ENCODE results near the gene PXDC1.

The PXDC1 gene

GRCh38 chr6:3737149-3737830 is 14.2 kb downstream of the PXDC1 start:
- TF ChIP-seq JUND (IDR thresholded peaks at IDR 0.05; ENCODE audit: low read depth) = no peak
- in situ Hi-C loops (cut with HindIII; ENCODE audit: low pct_unique_long_range_greater_than_20kb, low sequenced_read_pairs) = no loop called here
- no peak for DNase-seq (ENCODE audit: low read depth in 1 of 2, low spot score in 1 of 2)

DNA sequence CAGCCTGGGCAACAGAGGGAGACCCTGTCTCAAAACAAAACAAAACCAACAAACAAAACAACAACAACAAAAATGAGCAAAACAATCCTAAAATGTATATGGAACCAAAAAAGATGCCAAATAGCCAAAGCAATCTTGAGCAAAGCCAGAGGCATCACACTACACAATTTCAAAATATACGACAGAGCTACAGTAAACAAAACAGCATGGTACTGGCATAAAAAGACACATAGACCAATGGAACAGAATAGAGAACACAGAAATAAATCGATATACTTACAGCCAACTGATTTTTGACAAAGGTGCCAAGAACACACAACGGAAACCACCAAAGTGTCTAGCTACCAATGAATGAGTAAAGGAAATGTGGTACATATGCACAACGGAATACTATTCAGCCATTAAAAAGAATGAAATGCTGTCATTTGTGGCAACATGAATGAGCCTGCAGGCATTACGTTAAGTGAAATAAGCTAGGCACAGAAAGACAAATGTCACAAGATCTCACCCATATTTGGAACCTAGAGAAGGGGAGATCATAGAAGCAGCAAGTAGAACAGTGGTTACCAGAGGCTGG is 16.4 kb downstream of the PXDC1 start:
- in situ Hi-C loops (cut with HindIII; ENCODE audit: low pct_unique_long_range_greater_than_20kb, low sequenced_read_pairs) = no loop called here
- no peak for DNase-seq (ENCODE audit: low read depth in 1 of 2, low spot score in 1 of 2)
- TF ChIP-seq JUND (IDR thresholded peaks at IDR 0.05; ENCODE audit: low read depth) = no peak

DNA sequence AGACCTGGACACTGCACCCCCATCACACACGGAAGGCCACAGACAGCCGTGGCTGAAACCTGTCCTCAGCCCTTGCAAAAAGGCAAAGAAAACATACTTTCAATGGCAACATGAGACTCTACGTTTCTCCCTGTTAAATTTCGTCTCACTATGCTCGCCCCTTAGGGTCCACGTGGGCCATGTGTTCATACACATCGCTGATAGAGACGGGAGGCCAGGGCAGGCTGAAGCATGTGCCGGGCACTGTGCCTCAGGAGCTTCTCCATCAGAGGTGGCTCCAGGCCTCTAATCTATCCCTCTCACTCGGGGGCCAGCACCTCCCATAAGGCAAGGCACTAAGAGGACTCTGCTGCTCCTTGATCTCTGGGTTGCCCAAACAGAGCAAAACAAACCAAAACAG is 17.5 kb downstream of the PXDC1 start:
- TF ChIP-seq JUND (IDR thresholded peaks at IDR 0.05; ENCODE audit: low read depth) = no peak
- in situ Hi-C loops (cut with HindIII; ENCODE audit: low pct_unique_long_range_greater_than_20kb, low sequenced_read_pairs) = no loop called here
- DNase-seq (ENCODE audit: low read depth in 1 of 2, low spot score in 1 of 2) = no peak

DNA sequence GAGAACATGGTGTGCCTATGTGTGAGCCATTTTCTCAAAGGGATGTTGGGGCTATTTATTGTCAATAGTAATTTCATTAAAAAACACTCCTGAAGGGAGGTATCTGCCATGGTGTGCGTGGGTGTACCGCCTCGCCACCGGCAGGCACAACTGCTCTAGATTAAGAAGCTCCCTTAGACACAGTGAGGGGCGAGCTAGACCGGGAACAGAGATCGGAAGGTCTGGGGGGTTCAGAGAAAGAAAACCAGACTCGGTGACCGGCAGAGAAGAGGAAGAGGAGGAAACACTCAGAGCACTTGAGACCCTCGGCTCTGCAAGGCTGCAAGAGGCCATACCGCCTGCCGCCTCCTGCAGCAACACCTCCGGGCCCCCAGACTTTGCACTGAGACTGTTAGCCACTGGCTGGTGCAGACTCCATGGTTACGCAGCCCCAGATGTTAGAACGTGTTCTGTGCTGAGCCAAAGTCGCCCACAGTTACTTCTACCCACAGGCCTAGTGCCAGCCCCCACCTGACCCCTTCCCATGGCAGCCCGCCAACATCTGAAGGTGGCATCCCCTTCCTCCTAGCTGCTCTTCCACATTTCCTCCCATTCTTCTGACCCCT is 18.1 kb downstream of the PXDC1 start:
- no peak for TF ChIP-seq JUND (IDR thresholded peaks at IDR 0.05; ENCODE audit: low read depth)
- no peak for DNase-seq (ENCODE audit: low read depth in 1 of 2, low spot score in 1 of 2)
- in situ Hi-C loops (cut with HindIII; ENCODE audit: low pct_unique_long_range_greater_than_20kb, low sequenced_read_pairs) = no loop called here

- in situ Hi-C loops (cut with HindIII; ENCODE audit: low pct_unique_long_range_greater_than_20kb, low sequenced_read_pairs) = no loop called here
- no peak for TF ChIP-seq JUND (IDR thresholded peaks at IDR 0.05; ENCODE audit: low read depth)
- DNase-seq (ENCODE audit: low read depth in 1 of 2, low spot score in 1 of 2) = peak; percentile 53 to 86
Observed at GRCh38 chr6:3732345-3733141, 19.0 kb downstream of the PXDC1 start.

- DNase-seq (ENCODE audit: low read depth in 1 of 2, low spot score in 1 of 2) = peak in 1 of 2 experiments; percentile 52
Observed at GRCh38 chr6:3731700-3732099, 19.8 kb downstream of the PXDC1 start.

DNA sequence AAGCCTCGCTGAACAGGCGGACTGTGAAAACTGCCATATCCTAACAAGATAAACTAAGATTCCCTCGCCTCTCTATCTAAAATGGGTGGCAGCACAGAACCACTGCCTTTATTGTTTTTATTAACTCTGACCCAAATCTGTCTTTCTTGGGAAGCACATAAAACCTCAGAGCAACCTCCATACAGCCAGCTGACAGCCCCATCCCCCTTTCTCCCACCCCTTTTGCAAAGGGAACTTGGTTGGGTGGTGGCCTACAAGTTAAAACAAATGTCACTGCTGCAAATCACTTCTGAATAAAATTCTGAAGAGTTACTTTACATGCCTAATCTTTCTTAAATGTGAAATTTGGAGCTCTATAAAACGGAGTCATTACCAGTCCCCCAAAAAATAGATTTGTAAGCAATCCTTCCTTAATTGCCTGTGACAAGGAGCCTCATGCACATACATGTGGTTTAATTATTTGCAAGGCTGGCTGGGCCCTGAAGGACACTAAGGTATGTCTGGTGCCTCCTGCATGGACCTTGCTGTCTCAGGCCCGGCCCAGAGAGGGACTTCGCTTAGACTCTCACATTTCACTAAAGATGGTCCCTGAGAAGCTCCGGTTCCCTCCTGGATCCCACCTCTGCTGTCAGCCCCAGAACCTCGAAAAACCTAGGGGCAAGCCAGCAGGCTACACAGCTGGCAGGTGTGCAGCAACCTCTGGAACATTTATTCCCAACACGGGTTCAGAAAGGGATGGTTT is 21.7 kb downstream of the PXDC1 start:
- in situ Hi-C loops (cut with HindIII; ENCODE audit: low pct_unique_long_range_greater_than_20kb, low sequenced_read_pairs) = no loop called here
- TF ChIP-seq JUND (IDR thresholded peaks at IDR 0.05; ENCODE audit: low read depth) = no peak

More at GRCh38 chr6:3731700-3732099, 19.8 kb downstream of the PXDC1 start:
- TF ChIP-seq JUND (IDR thresholded peaks at IDR 0.05; ENCODE audit: low read depth) = no peak
- in situ Hi-C loops (cut with HindIII; ENCODE audit: low pct_unique_long_range_greater_than_20kb, low sequenced_read_pairs) = no loop called here

GRCh38 chr6:3727593-3728108 is 23.9 kb downstream of the PXDC1 start:
- no peak for TF ChIP-seq JUND (IDR thresholded peaks at IDR 0.05; ENCODE audit: low read depth)
- in situ Hi-C loops (cut with HindIII; ENCODE audit: low pct_unique_long_range_greater_than_20kb, low sequenced_read_pairs) = no loop called here
- DNase-seq (ENCODE audit: low read depth in 1 of 2, low spot score in 1 of 2) = no peak

More for the DNA sequence above, 21.7 kb downstream of the PXDC1 start:
- DNase-seq (ENCODE audit: low read depth in 1 of 2, low spot score in 1 of 2) = no peak

- TF ChIP-seq JUND (IDR thresholded peaks at IDR 0.05; ENCODE audit: low read depth) = no peak
- DNase-seq (ENCODE audit: low read depth in 1 of 2, low spot score in 1 of 2) = no peak
- in situ Hi-C loops (cut with HindIII; ENCODE audit: low pct_unique_long_range_greater_than_20kb, low sequenced_read_pairs) = no loop called here
Observed at GRCh38 chr6:3727036-3727435, 24.5 kb downstream of the PXDC1 start.

GRCh38 chr6:3726421-3726820 is 25.1 kb downstream of the PXDC1 start:
- in situ Hi-C loops (cut with HindIII; ENCODE audit: low pct_unique_long_range_greater_than_20kb, low sequenced_read_pairs) = no loop called here
- no peak for TF ChIP-seq JUND (IDR thresholded peaks at IDR 0.05; ENCODE audit: low read depth)
- DNase-seq (ENCODE audit: low read depth in 1 of 2, low spot score in 1 of 2) = no peak

- no peak for TF ChIP-seq JUND (IDR thresholded peaks at IDR 0.05; ENCODE audit: low read depth)
- in situ Hi-C loops (cut with HindIII; ENCODE audit: low pct_unique_long_range_greater_than_20kb, low sequenced_read_pairs) = no loop called here
- no peak for DNase-seq (ENCODE audit: low read depth in 1 of 2, low spot score in 1 of 2)
Observed at GRCh38 chr6:3725145-3726047, 26.1 kb downstream of the PXDC1 start.
